GM12873 (cell line): ENCODE data around the gene ASIC1.

Source experiments
- TF ChIP-seq, protein P1 (sequence below): IDR thresholded peaks from 2 replicates; pipeline ENCODE4 v1.5.1; 2012; ENCODE audit warnings: low read depth, mild to moderate bottlenecking, moderate library complexity, low read length, control low read depth; ENCODE audit not compliant: insufficient read depth; ENCODE audit errors: missing control alignments

Gene ASIC1

DNA sequence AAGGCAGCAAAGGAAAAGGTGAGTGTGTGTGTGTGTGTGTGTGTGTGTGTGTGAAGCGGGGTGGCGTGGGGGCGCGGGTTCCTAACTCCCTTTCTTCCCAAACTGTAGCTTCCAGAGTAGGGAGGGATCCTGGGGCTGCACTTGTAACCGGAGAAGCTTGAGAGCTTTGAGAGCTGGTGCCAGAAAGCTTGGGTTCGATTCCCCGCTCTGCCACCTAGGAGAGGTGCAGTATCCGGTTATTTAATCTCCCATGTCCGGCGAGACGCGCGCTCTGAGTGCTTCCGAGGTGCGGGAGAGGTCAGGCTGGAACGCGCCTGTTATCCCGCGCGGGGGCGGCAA is 24.9 kb upstream of the ASIC1 start:
- TF ChIP-seq, protein P1, sequence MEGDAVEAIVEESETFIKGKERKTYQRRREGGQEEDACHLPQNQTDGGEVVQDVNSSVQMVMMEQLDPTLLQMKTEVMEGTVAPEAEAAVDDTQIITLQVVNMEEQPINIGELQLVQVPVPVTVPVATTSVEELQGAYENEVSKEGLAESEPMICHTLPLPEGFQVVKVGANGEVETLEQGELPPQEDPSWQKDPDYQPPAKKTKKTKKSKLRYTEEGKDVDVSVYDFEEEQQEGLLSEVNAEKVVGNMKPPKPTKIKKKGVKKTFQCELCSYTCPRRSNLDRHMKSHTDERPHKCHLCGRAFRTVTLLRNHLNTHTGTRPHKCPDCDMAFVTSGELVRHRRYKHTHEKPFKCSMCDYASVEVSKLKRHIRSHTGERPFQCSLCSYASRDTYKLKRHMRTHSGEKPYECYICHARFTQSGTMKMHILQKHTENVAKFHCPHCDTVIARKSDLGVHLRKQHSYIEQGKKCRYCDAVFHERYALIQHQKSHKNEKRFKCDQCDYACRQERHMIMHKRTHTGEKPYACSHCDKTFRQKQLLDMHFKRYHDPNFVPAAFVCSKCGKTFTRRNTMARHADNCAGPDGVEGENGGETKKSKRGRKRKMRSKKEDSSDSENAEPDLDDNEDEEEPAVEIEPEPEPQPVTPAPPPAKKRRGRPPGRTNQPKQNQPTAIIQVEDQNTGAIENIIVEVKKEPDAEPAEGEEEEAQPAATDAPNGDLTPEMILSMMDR = no peak

DNA sequence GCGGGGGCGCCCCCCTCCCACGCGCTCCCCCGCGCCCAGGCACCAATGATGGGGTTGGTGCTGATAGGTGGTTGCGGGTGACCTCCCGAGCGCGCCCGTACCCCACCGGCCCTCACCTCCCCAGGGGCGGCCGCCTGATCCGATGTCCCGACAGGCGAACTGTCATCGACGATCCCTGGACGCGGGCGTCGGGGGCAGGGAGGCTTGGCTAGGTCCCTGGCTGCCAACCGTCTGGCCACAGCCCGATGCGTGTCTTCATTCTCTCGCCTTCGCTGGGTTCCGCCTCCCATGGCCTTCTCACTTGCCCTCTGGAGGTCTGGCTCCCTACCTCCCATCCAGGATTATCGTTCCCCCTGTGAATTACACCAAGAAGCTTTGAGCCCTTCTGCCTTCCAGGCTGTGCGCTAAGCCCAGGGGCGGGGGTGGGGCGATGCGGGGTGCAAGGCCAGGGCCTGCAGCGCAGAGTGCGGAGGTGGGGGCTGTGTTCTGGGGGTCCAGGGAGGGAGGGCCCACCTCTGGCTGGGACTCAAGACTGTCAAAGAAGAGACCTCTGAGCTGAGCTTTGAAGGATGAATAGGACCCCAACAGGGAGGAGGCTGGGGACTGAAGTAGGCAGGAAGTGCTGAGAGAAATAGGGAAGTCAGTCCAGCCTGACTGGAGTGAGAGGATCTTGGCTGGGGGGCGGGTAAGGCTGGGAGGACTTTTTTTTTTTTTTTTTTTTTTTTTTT is 24.4 kb upstream of the ASIC1 start:
- TF ChIP-seq, protein P1 = no peak

DNA sequence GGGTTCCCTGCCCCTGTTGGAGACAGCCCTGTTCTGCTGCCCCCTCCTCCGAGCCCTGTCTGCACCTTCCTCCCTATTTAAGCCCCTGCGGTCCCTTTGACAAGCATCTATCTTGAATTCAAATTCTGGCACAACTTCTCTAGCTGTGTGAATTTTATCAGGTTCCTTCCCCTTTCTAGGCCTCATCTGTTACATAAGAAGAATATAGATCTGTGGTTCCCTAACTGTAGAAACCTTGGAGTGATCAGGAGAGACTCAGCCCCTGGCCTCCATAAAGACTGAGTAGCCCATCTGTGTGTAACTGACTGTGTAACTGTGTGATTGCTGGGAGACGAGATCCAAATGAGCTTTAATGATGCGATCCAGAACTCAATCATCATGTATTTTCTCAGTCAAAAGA is 19.1 kb upstream of the ASIC1 start:
- TF ChIP-seq, protein P1 = no peak

DNA sequence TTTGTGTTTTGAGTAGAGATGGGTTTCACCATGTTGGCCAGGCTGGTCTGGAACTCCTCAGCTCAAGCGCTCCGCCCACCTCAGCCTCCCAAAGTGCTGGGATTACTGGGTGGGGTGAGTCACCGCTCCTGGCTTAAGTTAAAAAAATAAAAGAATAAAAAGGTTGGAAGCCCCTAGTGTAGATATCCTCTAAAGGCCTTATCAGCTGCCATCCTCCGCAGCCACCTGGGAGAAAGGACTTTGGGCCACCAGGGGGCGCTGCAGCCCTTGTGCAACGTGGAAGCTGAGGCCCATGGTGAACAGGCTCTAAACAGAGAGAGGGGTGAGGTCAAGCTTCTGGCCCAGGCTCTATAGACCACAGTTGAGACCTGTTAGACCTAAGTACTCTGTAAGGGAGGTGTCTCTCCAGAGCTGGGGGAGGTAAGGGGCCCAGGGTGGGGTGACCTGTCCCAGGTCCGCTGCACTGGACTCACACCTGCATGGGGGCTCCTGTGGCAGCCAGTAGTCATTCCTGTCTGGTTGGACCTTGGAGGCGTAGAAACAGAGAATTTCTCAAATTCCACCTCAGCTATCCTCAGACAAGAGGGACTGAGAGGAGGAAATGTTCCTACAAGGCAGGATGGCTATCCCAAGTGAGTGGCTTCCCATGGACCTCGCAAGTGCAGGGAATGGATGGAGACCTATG is 18.1 kb upstream of the ASIC1 start:
- TF ChIP-seq, protein P1 = peak; percentile 92

DNA sequence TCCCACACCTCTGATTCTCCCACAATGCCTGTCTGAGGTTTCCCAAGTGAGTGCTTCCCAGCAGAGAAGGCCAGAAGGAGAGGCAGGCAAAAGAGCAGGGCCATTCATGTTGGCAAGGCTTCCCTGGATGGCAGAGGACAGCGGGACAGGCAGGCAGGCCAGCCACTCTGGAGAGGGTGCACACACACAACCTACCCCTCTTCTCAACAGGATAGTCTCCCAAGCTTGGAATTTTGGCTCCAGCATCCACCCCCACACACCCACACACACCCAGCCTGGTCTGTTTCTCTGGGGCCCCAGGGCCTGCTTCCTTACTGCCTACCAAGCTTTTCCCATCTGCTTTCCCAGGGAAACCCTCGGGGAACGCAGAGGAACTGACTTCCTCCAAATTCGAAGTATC is 16.7 kb upstream of the ASIC1 start:
- TF ChIP-seq, protein P1 = no peak

DNA sequence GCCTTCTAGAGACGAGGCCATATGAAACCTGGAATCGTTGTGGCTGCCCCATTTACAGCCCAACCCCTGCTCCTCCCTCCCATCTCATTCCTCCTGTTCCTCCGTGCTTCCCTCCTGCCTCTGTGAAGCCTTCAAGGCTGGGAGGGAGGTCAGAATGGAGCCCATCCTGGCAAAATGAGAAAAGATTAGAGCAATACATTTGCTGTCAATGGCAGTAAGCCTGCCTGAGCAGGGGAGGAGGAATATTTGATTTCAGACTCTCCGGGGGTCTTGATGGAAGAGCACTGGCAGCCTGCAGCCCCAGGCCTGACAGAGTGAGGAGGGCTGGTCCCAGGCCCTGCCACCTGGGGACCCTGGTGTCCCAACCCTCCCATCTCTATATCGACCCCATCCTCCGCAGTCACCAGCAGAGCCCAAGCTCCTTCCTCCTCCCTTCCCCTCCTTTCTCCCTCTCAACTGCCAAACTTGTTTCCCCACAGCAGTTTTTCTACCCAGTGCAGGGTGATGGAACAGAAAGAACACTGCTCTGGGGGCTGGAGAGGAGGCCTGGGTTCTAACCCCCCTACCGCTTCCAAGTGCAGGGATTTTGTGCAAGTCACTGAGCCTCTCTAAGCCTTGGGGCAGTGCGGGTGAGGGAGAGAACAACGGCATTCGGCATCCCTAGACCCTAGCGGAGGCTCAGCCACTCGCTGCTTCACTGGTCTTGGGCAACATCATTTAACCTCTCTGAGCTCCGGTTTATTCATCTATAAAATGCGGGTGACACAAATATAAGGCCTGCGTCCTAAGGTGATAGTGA is 16.1 kb upstream of the ASIC1 start:
- TF ChIP-seq, protein P1 = no peak

DNA sequence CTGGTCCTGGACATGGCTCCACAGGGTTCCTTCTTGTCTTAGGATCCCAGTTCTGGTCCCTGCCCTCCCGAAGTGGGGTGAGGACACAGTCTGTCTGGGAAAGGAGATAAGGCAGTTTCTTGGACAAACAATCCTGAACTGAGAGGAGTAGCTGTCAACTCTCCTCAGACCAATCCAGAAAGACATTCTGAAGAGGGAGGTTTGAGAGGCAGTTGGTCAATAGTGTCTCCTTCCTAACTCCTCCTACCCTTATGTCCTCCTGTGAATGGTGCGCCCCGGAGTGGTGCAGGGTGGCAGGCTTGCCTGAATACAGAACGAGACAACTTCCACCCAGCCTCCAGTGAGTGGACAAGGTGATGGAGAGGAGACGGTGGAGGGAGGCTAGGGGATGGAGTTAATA is 15.4 kb upstream of the ASIC1 start:
- TF ChIP-seq, protein P1 = no peak
